ENCODE measurements around the gene KLC4.

DNA sequence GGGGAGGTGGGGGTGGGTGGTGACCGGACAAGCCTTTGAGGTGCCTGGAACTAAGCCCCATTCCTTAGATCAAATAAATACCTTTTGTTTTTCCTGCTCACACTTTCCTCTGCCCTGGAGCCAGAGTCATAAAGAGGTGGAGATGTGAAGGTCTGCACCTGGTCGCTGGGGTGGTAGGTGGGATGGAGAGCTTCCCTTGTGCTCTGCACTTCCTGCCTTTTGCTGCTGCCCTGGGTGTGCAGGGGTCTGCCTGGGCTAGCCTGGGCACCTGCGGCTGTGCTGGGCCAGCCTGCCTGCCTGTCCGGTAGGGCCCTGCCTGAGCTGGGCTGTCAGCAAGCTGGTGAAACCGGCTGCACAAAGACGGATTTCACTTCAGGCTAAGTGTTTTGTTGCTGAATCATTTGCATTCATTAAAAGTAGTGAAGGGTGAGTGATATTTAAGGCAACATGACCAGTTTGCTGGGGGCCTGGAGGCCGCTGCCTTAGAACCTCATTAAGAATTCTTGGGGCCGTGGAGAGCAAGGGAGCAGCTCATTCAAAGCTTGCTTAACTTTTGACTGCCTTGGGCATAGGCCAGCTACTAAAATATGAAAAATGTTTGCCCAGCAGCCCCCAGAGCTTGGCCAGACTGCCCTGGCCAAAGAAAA, 37.1 kb downstream of the KLC4 start:
- TF ChIP-seq GTF2B (IDR thresholded peaks at IDR 0.05; ENCODE audit: extremely low read depth, insufficient read length), result no peak
- TF ChIP-seq TAL1 (IDR thresholded peaks at IDR 0.05), result no peak
- no peak for TF ChIP-seq POLR2A (conservative IDR thresholded peaks at IDR 0.05)
- TF ChIP-seq, protein P1, sequence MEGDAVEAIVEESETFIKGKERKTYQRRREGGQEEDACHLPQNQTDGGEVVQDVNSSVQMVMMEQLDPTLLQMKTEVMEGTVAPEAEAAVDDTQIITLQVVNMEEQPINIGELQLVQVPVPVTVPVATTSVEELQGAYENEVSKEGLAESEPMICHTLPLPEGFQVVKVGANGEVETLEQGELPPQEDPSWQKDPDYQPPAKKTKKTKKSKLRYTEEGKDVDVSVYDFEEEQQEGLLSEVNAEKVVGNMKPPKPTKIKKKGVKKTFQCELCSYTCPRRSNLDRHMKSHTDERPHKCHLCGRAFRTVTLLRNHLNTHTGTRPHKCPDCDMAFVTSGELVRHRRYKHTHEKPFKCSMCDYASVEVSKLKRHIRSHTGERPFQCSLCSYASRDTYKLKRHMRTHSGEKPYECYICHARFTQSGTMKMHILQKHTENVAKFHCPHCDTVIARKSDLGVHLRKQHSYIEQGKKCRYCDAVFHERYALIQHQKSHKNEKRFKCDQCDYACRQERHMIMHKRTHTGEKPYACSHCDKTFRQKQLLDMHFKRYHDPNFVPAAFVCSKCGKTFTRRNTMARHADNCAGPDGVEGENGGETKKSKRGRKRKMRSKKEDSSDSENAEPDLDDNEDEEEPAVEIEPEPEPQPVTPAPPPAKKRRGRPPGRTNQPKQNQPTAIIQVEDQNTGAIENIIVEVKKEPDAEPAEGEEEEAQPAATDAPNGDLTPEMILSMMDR (IDR thresholded peaks at IDR 0.05 in 2 of 3, conservative IDR thresholded peaks at IDR 0.05 in 1 of 3; ENCODE audit: insufficient read depth in 2 of 3, low read depth in 1 of 3, low read length in 3 of 3), result no peak
- peak; percentile 52 for TF ChIP-seq MAFK (IDR thresholded peaks at IDR 0.05; ENCODE audit: low read length)
- no peak for TF ChIP-seq KAT2B (IDR thresholded peaks at IDR 0.05; ENCODE audit: low read depth, low read length)
- peak; percentile 48 for TF ChIP-seq MEIS2 (IDR thresholded peaks at IDR 0.05; ENCODE audit: partially characterized antibody)
- no peak for TF ChIP-seq HDGF (IDR thresholded peaks at IDR 0.05)
- TF ChIP-seq SMARCB1 (IDR thresholded peaks at IDR 0.05; ENCODE audit: insufficient read length, low read depth), result no peak
- TF ChIP-seq ZBTB40 (IDR thresholded peaks at IDR 0.05), result no peak
- no peak for TF ChIP-seq ZBTB40 (CRISPR knock-in tag; IDR thresholded peaks at IDR 0.05)
- TF ChIP-seq ZNF445 (CRISPR knock-in tag; IDR thresholded peaks at IDR 0.05; ENCODE audit: low read depth), result no peak
- TF ChIP-seq NFIC (IDR thresholded peaks at IDR 0.05), result no peak
- TF ChIP-seq, protein P2, sequence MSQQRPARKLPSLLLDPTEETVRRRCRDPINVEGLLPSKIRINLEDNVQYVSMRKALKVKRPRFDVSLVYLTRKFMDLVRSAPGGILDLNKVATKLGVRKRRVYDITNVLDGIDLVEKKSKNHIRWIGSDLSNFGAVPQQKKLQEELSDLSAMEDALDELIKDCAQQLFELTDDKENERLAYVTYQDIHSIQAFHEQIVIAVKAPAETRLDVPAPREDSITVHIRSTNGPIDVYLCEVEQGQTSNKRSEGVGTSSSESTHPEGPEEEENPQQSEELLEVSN (IDR thresholded peaks at IDR 0.05; ENCODE audit: borderline replicate concordance in 1 of 2, extremely low read depth in 1 of 2, insufficient read depth in 1 of 2, insufficient read length in 1 of 2, low read depth in 1 of 2, low read length in 1 of 2, poor library complexity in 1 of 2, severe bottlenecking in 1 of 2), result no peak
- no peak for TF ChIP-seq HCFC1 (IDR thresholded peaks at IDR 0.05; ENCODE audit: low read depth, low read length)
